Activated naive CD8-positive, alpha-beta T cell (primary cell): ENCODE data around the gene DNAJC16.
"Not testable (repeated sequence)": the region's sequence is repeated elsewhere in the genome, so short reads cannot be mapped to it uniquely, and the experiment has no call there.

Experiments used
- H3K27ac Mint-ChIP-seq: one replicate; pipeline ENCODE4 v1.8.0; 2021; ENCODE audit warnings: mixed read lengths
- H3K27me3 Mint-ChIP-seq: one replicate; pipeline ENCODE4 v1.8.0; 2021; ENCODE audit warnings: mixed read lengths
- H3K36me3 Mint-ChIP-seq: one replicate; pipeline ENCODE4 v1.8.0; 2021; ENCODE audit warnings: mixed read lengths
- H3K4me1 Mint-ChIP-seq: one replicate; pipeline ENCODE4 v1.8.0; 2021; ENCODE audit warnings: low read depth, mixed read lengths
- H3K4me3 Mint-ChIP-seq: one replicate; pipeline ENCODE4 v1.8.0; 2021; ENCODE audit warnings: mild to moderate bottlenecking, mixed read lengths
- H3K9me3 Mint-ChIP-seq: one replicate; pipeline ENCODE4 v1.8.0; 2021; ENCODE audit warnings: low read depth, mixed read lengths

Gene DNAJC16

DNA sequence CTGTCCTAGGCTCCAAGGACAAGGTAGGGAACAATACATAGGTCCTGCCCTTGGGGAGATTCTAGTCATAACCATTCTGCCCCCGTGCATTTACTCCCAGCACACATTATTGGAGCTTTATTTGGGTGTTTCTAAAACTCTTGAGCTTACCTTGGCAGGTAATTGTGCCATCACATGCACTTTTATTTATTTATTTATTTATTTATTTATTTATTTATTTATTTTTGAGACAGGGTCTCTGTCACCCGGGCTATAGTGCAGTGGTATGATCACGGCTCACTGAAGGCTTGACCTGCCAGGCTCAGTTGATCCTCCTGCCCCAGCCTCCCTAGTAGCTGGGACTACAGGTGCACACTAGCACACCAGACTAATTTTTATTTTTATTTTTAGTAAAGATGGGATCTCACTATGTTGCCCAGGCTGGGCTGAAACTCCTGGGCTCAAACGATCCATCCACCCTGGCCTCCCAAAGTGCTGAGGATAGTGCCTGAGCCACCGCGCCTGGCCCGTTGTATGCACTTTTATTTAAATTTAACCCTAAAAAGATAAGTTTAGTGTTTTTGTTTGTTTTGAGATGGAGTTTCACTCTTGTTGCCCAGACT, 49.0 kb downstream of the DNAJC16 start:
- Mint-ChIP-seq H3K27ac (no peak overlapping the region), H3K4me3 (no peak overlapping the region), H3K9me3 (no peaks in the 10 kb centered on the region), H3K4me1 (peaks cover 35% of the 10 kb centered on the region), H3K27me3 (no peaks in the 10 kb centered on the region), H3K36me3 (peaks cover 11% of the 10 kb centered on the region)

DNA sequence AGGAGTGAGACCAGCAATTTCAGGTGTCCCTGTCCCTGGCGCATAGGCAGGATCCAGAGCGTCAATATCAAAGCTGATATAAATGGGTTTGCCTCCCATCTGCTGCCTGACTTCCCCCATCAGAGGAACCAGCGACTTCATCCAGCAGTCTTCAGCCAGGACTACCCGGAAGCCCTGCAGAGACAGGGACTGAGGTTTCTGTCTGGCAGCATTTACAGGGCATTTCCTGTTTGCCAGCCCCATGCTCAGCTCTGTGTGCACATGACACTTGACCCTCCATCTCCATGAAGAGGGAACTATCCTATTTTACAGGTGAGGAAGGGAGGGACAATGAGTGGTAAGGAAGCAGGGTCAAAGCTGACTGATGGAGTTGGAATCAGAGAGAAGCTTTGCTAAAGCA, 51.0 kb downstream of the DNAJC16 start:
- H3K36me3 Mint-ChIP-seq = peaks cover 6% of the 10 kb centered on the region
- peak overlapping the region; percentile 93 for H3K27ac Mint-ChIP-seq
- no peaks in the 10 kb centered on the region for H3K27me3 Mint-ChIP-seq
- H3K4me3 Mint-ChIP-seq = peak overlapping the region; percentile 22
- H3K9me3 Mint-ChIP-seq = no peaks in the 10 kb centered on the region
- H3K4me1 Mint-ChIP-seq = peaks cover 37% of the 10 kb centered on the region

DNA sequence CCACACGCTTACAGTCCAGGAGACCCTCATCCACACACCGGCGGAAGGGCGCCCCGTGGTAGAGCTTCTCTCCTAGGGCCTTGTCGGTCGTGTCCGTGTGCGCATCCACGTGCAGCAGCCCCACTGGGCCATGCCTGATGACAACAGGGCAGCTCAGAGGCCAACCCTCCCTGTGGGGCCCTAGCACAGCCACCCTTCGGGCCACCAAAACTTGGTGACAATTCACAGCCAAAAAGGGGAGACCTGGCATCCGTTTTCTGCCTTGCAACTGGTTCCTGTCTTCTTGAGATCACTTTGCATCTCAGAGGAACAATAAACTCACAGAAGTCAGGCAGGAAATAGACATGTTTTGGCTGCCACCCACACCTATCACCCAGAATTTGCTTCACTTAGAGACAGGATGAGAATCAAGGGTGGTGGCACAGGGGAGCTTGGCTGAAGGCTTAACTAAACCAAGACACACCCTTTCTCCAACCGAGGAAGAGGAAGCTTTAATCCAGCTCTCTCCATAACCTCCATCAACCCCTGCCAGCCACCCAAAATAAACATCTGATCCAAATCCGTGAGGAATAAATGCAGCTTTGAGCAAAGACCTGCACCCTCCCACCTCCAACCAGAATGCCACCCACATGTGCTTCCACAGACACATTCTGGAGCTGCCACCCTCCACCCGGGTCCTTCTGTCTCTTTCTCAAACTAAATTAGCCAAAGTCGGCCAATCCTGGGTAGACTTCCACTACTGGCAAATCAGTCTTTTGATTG, 52.5 kb downstream of the DNAJC16 start:
- H3K9me3 Mint-ChIP-seq = no peaks in the 10 kb centered on the region
- peaks cover 4% of the 10 kb centered on the region for H3K36me3 Mint-ChIP-seq
- peak overlapping the region; percentile 33 for H3K4me3 Mint-ChIP-seq
- peaks cover 49% of the 10 kb centered on the region for H3K4me1 Mint-ChIP-seq
- H3K27me3 Mint-ChIP-seq = no peaks in the 10 kb centered on the region
- H3K27ac Mint-ChIP-seq = peak overlapping the region; percentile 93

DNA sequence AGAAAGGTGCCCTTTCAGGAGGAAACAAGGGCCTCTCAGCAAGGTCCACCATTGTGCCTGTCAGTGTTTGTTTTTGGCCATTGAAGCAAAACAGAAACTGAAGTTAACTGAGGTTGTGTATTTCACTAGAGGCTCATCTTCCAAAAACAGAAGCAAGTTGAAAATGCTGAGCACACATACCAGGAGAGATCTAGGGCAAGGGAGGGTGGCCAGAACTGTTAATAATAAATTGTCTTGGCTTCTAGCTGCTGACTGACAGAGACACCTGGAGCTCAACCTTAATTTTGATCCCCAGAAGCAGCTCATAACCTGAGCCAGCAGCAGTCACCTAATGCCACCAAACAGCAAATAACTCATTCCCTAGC, 53.0 kb downstream of the DNAJC16 start:
- H3K9me3 Mint-ChIP-seq = no peaks in the 10 kb centered on the region
- peaks cover 4% of the 10 kb centered on the region for H3K36me3 Mint-ChIP-seq
- peak overlapping the region; percentile 33 for H3K4me3 Mint-ChIP-seq
- peak overlapping the region; percentile 93 for H3K27ac Mint-ChIP-seq
- H3K4me1 Mint-ChIP-seq = peaks cover 51% of the 10 kb centered on the region
- H3K27me3 Mint-ChIP-seq = no peaks in the 10 kb centered on the region

DNA sequence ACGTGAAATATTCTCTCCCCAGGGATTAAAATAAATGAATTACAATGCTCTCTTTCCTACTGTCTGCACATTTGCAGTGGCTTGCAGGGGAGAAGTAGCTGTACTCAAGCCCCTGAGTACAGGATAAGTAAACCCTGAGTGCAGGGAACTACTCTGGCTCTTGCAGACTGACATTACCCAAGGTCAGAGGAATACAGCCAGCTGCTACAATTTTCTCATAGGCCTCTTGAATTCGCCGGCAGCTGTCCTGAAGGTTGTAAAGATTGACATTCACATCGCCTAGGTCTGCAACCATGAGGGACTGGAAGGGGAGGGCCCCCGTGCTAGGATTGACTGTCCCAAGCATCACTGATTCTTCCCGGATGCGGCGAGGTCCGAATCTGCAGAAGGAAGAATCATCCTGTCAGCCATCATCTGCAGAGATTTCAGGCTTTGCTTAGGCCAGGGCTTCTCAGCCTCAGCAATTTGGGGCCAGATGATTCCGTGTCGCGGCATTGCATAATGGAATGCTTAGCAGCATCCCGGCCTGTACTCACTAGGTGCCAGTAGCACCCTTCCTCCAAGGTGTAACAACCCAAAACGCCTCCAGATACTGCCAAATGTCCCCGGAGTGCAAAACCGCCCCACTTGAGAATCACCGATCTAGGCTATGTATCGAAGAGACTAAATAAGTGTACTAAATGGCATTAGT, 56.5 kb downstream of the DNAJC16 start:
- H3K9me3 Mint-ChIP-seq = no peaks in the 10 kb centered on the region
- peak overlapping the region; percentile 84 for H3K4me3 Mint-ChIP-seq
- H3K27me3 Mint-ChIP-seq = no peaks in the 10 kb centered on the region
- peaks cover 49% of the 10 kb centered on the region for H3K4me1 Mint-ChIP-seq
- peaks cover 9% of the 10 kb centered on the region for H3K36me3 Mint-ChIP-seq
- peak overlapping the region; percentile 89 for H3K27ac Mint-ChIP-seq

DNA sequence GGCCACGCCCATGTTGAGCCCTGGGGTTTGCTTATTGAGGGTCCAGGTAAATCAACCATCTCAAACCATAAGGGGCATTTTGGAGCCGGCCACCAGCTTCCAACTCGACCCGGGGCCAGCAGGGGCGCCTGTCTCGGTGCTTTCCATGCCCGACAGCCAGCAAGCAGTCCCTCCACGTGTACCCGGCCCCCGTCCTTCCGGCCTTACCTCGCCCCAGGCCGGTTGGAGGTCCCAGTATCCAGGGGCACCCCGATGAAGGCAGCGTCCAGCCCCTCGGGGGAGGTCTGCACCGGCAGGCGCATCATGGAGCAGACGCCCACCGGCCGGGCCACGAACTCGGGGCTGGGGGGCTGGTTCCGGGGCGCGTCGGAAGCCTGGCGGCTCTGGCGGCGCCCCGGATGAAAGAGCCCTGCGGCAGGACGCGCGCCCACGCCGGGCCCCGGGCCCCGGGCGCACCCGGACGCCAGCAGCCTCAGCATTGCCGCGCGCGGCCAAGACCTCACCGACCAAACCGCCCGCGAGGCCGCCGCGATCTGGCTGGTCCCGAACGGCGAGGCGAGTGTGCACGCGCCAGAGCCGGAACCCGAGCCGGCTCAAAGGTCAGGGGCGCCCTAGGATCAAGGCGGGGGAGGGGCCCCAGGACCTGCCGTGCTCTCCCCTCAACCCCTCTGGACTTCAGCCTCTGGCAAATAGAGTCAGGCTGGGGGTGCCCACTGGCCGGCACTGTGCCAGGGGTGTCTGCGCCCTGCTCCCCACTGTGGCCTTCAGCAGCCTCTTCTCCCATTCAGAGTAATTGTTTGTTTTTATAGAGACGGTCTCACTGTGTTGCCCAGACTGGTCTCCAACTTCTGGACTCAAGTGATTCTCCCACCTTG, 58.1 kb downstream of the DNAJC16 start, which contains the start of gene AGMAT:
Gene AGMAT, minus strand, starts transcription at position 563 of the 875 bp plus-strand sequence. Its CDS starts 84 bp downstream, at position 479.
- peak within 1 kb of the TSS; percentile 95 for H3K27ac Mint-ChIP-seq
- H3K27me3 Mint-ChIP-seq = no peaks in the 10 kb centered on the region
- peaks cover 34% of the 10 kb centered on the region for H3K4me1 Mint-ChIP-seq

DNA sequence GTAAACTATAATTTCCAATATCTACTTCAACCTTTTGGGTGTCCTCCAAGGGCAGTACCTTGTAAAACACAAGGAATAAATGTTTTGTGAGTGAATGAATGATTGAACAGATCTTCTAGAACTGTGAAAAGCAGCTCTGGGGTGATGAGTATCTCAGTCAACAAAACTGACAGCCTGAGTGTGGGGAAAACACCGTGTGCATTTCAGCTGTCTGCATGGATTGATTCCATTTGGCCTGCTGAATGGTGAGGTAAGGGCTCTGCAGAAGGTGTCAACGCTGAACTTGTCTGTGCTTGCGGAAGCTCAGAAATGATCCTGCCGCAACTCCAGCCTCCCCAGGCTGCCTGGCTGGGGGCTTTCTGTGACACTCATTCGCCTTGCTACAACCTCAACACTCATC, 65.6 kb downstream of the DNAJC16 start:
- Mint-ChIP-seq H3K27me3 (no peaks in the 10 kb centered on the region), H3K27ac (no peak overlapping the region), H3K9me3 (no peaks in the 10 kb centered on the region), H3K4me3 (no peak overlapping the region), H3K36me3 (peaks cover 5% of the 10 kb centered on the region), H3K4me1 (peaks cover 2% of the 10 kb centered on the region)

More for the DNA sequence above, 58.1 kb downstream of the DNAJC16 start, which contains the start of gene AGMAT:
- Mint-ChIP-seq H3K4me3 (peak within 1 kb of the TSS; percentile 87), H3K36me3 (peaks cover 11% of the 10 kb centered on the region), H3K9me3 (no peaks in the 10 kb centered on the region)

DNA sequence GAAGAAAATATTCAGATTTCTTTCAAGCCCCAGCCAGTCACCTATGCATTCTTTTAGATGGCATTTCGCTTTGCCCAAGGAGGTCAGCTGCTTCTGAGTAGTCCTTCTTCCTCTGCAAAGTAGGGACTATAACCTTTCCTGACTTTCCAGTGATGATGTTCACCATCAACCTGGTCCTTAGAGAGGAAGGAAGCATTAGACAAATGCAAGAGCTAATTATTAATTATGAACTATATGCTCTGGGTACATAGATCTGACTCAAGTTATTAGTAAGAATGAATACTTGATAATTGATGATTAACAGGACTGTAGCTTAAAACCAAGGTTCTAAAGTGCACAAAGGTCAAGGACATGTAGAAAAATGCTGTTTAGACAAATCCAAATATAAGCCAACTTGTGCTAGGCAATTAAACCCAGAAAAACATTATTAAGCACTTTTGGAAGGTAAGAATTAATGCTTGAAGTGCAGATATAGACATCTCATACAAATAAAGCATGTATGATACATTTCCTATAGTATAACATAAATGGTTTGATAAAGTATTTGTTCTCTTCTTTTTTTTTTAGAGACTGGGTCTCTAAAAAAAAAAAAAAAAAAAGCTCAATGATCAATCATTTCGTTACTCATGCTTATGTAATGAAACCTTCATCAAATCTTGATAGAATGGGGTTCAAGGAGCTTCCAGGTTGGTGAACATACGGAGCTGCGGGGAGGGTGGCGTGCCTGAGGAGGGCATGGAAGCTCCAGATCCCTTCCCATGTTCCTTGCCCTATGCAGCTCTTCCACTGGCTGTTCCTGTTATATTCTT, 69.4 kb downstream of the DNAJC16 start:
- Mint-ChIP-seq H3K27ac (no peak overlapping the region), H3K36me3 (no peaks in the 10 kb centered on the region), H3K9me3 (no peaks in the 10 kb centered on the region), H3K27me3 (no peaks in the 10 kb centered on the region), H3K4me3 (no peak overlapping the region), H3K4me1 (no peaks in the 10 kb centered on the region)

DNA sequence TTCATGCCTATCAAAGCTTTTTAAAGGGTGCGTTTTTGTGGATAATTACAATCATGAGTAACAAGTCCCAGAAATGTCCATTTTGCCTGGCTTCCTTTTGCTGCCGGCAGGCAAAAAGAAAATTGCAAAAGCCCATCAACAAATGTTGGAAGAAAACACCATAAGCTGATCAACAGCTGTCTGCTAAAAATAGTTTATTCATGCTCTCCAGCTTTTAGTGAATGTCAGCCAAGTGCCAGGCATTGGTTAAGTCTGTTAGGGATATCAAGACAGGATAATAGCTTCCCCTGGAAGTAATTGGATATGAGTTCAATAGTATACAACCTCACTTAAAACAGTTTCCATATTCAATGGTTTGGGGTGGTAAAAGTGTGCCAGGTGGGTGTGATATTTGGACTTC, 71.8 kb downstream of the DNAJC16 start:
- no peak overlapping the region for H3K27ac Mint-ChIP-seq

DNA sequence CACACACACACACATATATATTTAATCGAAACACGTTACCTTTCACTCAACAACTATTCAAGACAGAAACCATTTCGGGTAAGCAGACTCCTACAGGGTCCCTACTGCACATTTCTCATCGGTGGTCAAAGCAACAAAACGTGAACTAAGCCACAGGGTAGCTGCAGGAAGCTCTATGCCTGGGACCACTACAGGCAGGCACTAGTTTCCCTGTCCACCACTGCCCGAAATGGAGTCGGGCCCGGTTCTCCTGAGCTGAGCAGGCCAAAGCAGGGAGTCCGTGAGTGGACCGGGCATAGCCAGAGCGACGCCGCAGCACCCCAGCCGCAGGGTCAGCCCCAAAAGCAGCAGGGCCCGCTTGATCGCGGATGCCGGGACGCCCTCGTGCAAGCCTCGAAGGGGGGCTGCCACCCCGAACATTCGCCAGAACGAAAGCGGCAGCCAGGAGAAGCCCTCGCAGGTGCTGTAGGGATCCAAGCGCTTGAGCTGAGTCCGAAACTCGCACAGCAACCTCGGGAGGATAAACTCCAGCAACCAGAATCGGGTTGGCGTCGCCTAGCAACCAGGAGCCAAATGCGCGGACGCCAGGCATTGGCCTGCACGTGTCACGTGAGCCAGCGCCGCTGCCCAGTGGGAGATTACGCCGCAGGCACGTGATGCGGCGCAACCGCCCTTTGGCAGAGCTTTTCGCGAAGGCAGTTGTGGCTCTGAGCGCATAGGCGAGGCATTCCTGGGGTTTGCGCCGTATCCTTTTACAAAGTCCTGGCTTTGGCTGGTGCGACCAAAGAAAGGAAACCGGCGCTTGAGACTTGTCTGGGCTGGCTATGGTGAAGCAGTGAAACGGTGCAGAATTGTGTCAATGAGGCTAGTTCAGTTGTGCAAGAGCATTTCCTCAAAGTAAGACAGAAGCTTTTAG, 76.7 kb downstream of the DNAJC16 start:
- Mint-ChIP-seq H3K4me3 (peak overlapping the region; percentile 72), H3K9me3 (no peaks in the 10 kb centered on the region), H3K27ac (no peak overlapping the region), H3K27me3 (no peaks in the 10 kb centered on the region), H3K4me1 (peaks cover 12% of the 10 kb centered on the region), H3K36me3 (no peaks in the 10 kb centered on the region)

More for the DNA sequence above, 71.8 kb downstream of the DNAJC16 start:
- no peak overlapping the region for H3K4me3 Mint-ChIP-seq
- peaks cover 5% of the 10 kb centered on the region for H3K4me1 Mint-ChIP-seq
- H3K9me3 Mint-ChIP-seq = no peaks in the 10 kb centered on the region
- H3K36me3 Mint-ChIP-seq = no peaks in the 10 kb centered on the region
- H3K27me3 Mint-ChIP-seq = no peaks in the 10 kb centered on the region

DNA sequence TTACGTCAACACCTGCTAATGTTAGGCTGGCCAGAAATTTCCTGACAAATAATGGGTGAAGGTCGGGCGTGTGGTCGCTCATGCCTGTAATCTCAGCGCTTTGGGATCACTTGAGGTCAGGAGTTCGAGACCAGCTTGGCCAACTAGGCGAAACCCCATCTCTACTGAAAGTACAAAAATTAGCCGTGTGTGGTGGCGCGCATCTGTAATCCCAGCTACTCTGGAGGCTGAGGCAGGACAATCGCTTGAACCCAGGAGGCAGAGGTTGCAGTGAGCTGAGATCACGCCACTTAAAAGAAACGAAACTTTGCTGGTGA, 77.3 kb downstream of the DNAJC16 start:
- Mint-ChIP-seq H3K4me1 (peaks cover 12% of the 10 kb centered on the region), H3K4me3 (peak overlapping the region; percentile 72)
- not testable (repeated sequence) for H3K36me3 Mint-ChIP-seq, H3K27ac Mint-ChIP-seq, H3K9me3 Mint-ChIP-seq, H3K27me3 Mint-ChIP-seq

DNA sequence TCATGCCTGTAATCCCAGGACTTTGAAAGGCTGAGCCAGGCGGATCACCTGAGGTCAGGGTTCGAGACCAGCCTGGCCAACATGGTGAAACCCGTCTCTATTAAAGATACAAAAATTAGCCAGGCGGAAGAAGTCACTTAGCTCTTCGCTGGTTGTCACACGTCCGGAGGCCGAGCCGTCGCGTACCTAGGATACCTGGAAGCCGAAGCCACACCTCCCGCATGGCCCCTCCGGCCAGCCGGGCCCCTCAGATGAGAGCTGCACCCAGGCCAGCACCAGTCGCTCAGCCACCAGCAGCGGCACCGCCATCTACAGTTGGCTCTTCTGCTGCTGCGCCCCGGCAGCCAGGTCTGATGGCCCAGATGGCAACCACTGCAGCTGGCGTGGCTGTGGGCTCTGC, 77.8 kb downstream of the DNAJC16 start:
- not testable (repeated sequence) for H3K9me3 Mint-ChIP-seq, H3K27ac Mint-ChIP-seq, H3K27me3 Mint-ChIP-seq, H3K36me3 Mint-ChIP-seq
- Mint-ChIP-seq H3K4me1 (peaks cover 12% of the 10 kb centered on the region), H3K4me3 (peak overlapping the region; percentile 72)
